Sigmoid colon (tissue), 7 donors: ENCODE data around the gene PSMD11. TPM values are rescaled to one million over a fixed set of nuclear protein-coding genes. Genes with fewer than 3 reads are reported as not detected.

Experiments
- DNase-seq: peaks from one replicate; pipeline ENCODE4 v3.0.0-alpha.2; 2019
- H3K27ac ChIP-seq, 4 donors: fragments of 200-600 bp; sonication (generic); one replicate each; pipeline ENCODE4 v1.5.1; 2016 to 2019; ENCODE audit warnings: mild to moderate bottlenecking in 1 of 4
- H3K27me3 ChIP-seq, 3 donors: fragments of 200-600 bp; sonication (generic); one replicate each; pipeline ENCODE4 v1.5.1; 2019; ENCODE audit warnings: mild to moderate bottlenecking in 1 of 3
- H3K36me3 ChIP-seq, 4 donors: fragments of 200-600 bp; sonication (generic); one replicate each; pipeline ENCODE4 v1.5.1; 2016 to 2019
- H3K4me1 ChIP-seq, 4 donors: fragments of 200-600 bp; sonication (generic); one replicate each; pipeline ENCODE4 v1.5.1; 2017 to 2019
- H3K4me3 ChIP-seq, 4 donors: fragments of 200-600 bp; sonication (generic); one replicate each; pipeline ENCODE4 v1.5.1; 2017 to 2019; ENCODE audit warnings: mild to moderate bottlenecking in 2 of 4, moderate library complexity in 1 of 4
- H3K9me3 ChIP-seq, 4 donors: fragments of 200-600 bp in 3 of 4; sonication (generic) in 3 of 4; one replicate each; pipeline versions ENCODE4 v1.5.1 to v1.6.1; 2013 to 2019
- CTCF ChIP-seq, 4 experiments: fragments of 450-650 bp in 3 of 4; fragments of 200-600 bp in 1 of 4; IDR thresholded peaks; one replicate each; pipeline ENCODE4 v1.5.1; 2016 to 2019; ENCODE audit warnings: antibody characterized with exemption in 4 of 4, mild to moderate bottlenecking in 3 of 4, moderate library complexity in 2 of 4
- EP300 ChIP-seq, 4 donors: sonication (generic); formaldehyde crosslinking; IDR thresholded peaks; one replicate each; pipeline ENCODE4 v1.6.1; 2017; ENCODE audit warnings: antibody characterized with exemption in 4 of 4
- POLR2A ChIP-seq, 2 donors: fragments of 450-650 bp; IDR thresholded peaks; one replicate each; pipeline ENCODE4 v1.6.1; 2016; ENCODE audit warnings: antibody characterized with exemption in 2 of 2, mild to moderate bottlenecking in 2 of 2, moderate library complexity in 2 of 2
- POLR2AphosphoS5 ChIP-seq, 4 donors: sonication (generic); formaldehyde crosslinking; IDR thresholded peaks; one replicate each; pipeline ENCODE4 v1.6.1; 2017; ENCODE audit warnings: antibody characterized with exemption in 4 of 4
- WGBS, 2 donors: extraction: QIAGEN DNeasy Blood & Tissue Kit; methylation state at CpG; one replicate each; pipeline ENCODE4 v1.1.7; 2013; 5-methylcytosine and 5-hydroxymethylcytosine counted together
- intact Hi-C: fragments of 100-400 bp; cut with DNase I; formaldehyde crosslinking; loops from one replicate; pipeline ENCODE4 v1.15.1; 2023
- polyA plus RNA-seq, 3 donors: library from polyadenylated mRNA; stranded (reverse); fragments of 200-250 nt; gene quantifications; one replicate each; pipeline ENCODE4 v1.2.3, GENCODE V29; 2013
- total RNA-seq, 4 donors: library from RNA; depleted of rRNA; stranded (reverse); fragments of >200 nt; gene quantifications; one replicate each; pipeline ENCODE4 v1.1.0, GENCODE V29; 2016
- donor health status: healthy with polysubstance abuse.
- donor health status: Bipolar disorder and iron deficiency.
- donor health status: healthy.

PSMD11 gene
- total and polyA plus RNA-seq, 7 donors = 42.0 to 71.7 (median 43.9) TPM

- intact Hi-C loops = no loop called here
- TF ChIP-seq POLR2A (IDR thresholded peaks at IDR 0.05) = no peak
- no peak for TF ChIP-seq CTCF (IDR thresholded peaks at IDR 0.05)
- TF ChIP-seq POLR2AphosphoS5 (IDR thresholded peaks at IDR 0.05) = no peak
- TF ChIP-seq EP300 (IDR thresholded peaks at IDR 0.05) = no peak
- Histone ChIP-seq H3K9me3 (no peaks in the 10 kb centered on the region), H3K4me3 (no peak overlapping the region), H3K4me1 (peaks cover 0 to 6% (median 3%) of the 10 kb centered on the region in 4 donors), H3K36me3 (peaks cover 5 to 97% (median 51%) of the 10 kb centered on the region in 4 donors), H3K27me3 (no peaks in the 10 kb centered on the region), H3K27ac (no peak overlapping the region)
- no peak for DNase-seq
- WGBS, 2 donors = 70 to 77% methylated on average over 2 of the region's 2 CpGs
Observed at GRCh38 chr17:32451879-32452278, 7.6 kb downstream of the PSMD11 start.

- Histone ChIP-seq H3K9me3 (no peaks in the 10 kb centered on the region), H3K36me3 (peaks cover 5 to 97% (median 53%) of the 10 kb centered on the region in 4 donors), H3K4me1 (peaks cover 0 to 2% (median 0%) of the 10 kb centered on the region in 4 donors), H3K27me3 (no peaks in the 10 kb centered on the region), H3K27ac (no peak overlapping the region), H3K4me3 (no peak overlapping the region)
- WGBS, 2 donors = 97% methylated on average over 1 of the region's 1 CpG
- intact Hi-C loops = no loop called here
- DNase-seq = no peak
- TF ChIP-seq CTCF (IDR thresholded peaks at IDR 0.05) = no peak
- no peak for TF ChIP-seq EP300 (IDR thresholded peaks at IDR 0.05)
- TF ChIP-seq POLR2AphosphoS5 (IDR thresholded peaks at IDR 0.05) = no peak
- TF ChIP-seq POLR2A (IDR thresholded peaks at IDR 0.05) = no peak
Observed at GRCh38 chr17:32452281-32452680, 8.0 kb downstream of the PSMD11 start.

GRCh38 chr17:32453370-32453769 lies 9.1 kb downstream of the PSMD11 start:
- DNase-seq = no peak
- intact Hi-C loops = no loop called here
- TF ChIP-seq EP300 (IDR thresholded peaks at IDR 0.05) = no peak
- TF ChIP-seq CTCF (IDR thresholded peaks at IDR 0.05) = no peak
- TF ChIP-seq POLR2AphosphoS5 (IDR thresholded peaks at IDR 0.05) = no peak
- no peak for TF ChIP-seq POLR2A (IDR thresholded peaks at IDR 0.05)
- Histone ChIP-seq H3K27ac (no peak overlapping the region), H3K4me3 (no peak overlapping the region), H3K9me3 (no peaks in the 10 kb centered on the region), H3K36me3 (peaks cover 6 to 97% (median 52%) of the 10 kb centered on the region in 4 donors), H3K4me1 (no peaks in the 10 kb centered on the region), H3K27me3 (no peaks in the 10 kb centered on the region)
- WGBS, 2 donors = 93 to 97% methylated on average over 2 of the region's 2 CpGs

GRCh38 chr17:32458371-32458770 lies 14.1 kb downstream of the PSMD11 start:
- Histone ChIP-seq H3K27ac (no peak overlapping the region), H3K4me1 (peaks cover 0 to 5% (median 0%) of the 10 kb centered on the region in 4 donors), H3K36me3 (peaks cover 13 to 89% (median 46%) of the 10 kb centered on the region in 4 donors), H3K27me3 (no peaks in the 10 kb centered on the region), H3K9me3 (no peaks in the 10 kb centered on the region), H3K4me3 (no peak overlapping the region)
- no peak for TF ChIP-seq POLR2AphosphoS5 (IDR thresholded peaks at IDR 0.05)
- TF ChIP-seq EP300 (IDR thresholded peaks at IDR 0.05) = no peak
- TF ChIP-seq POLR2A (IDR thresholded peaks at IDR 0.05) = no peak
- intact Hi-C loops = no loop called here
- DNase-seq = no peak

- no peak for DNase-seq
- peaks cover 0 to 5% (median 0%) of the 10 kb centered on the region in 4 donors for H3K4me1 ChIP-seq
- peaks cover 21 to 90% (median 49%) of the 10 kb centered on the region in 4 donors for H3K36me3 ChIP-seq
- H3K27ac ChIP-seq = no peak overlapping the region
- no peaks in the 10 kb centered on the region for H3K9me3 ChIP-seq
- TF ChIP-seq CTCF (IDR thresholded peaks at IDR 0.05) (no peak), POLR2AphosphoS5 (IDR thresholded peaks at IDR 0.05) (no peak), EP300 (IDR thresholded peaks at IDR 0.05) (no peak), POLR2A (IDR thresholded peaks at IDR 0.05) (no peak)
- no peak overlapping the region for H3K4me3 ChIP-seq
- no peaks in the 10 kb centered on the region for H3K27me3 ChIP-seq
- 88 to 90% methylated on average over 4 of the region's 4 CpGs for WGBS, 2 donors
- intact Hi-C loops = loop anchor here (5.0 kb wide), 1 partner anchor 297 kb away; no protein-coding TSS in a partner anchor
Observed at GRCh38 chr17:32460054-32460453, 15.7 kb downstream of the PSMD11 start.
